GM18868 (cell line): ENCODE measurements around the gene GNAS-AS1.

Source experiments
- ATAC-seq: cut with Tn5 transposase; IDR thresholded peaks from one replicate; pipeline ENCODE4 v1.9.1; 2021; ENCODE audit warnings: mild to moderate bottlenecking, moderate library complexity; ENCODE audit not compliant: unreplicated experiment

The GNAS-AS1 gene

DNA sequence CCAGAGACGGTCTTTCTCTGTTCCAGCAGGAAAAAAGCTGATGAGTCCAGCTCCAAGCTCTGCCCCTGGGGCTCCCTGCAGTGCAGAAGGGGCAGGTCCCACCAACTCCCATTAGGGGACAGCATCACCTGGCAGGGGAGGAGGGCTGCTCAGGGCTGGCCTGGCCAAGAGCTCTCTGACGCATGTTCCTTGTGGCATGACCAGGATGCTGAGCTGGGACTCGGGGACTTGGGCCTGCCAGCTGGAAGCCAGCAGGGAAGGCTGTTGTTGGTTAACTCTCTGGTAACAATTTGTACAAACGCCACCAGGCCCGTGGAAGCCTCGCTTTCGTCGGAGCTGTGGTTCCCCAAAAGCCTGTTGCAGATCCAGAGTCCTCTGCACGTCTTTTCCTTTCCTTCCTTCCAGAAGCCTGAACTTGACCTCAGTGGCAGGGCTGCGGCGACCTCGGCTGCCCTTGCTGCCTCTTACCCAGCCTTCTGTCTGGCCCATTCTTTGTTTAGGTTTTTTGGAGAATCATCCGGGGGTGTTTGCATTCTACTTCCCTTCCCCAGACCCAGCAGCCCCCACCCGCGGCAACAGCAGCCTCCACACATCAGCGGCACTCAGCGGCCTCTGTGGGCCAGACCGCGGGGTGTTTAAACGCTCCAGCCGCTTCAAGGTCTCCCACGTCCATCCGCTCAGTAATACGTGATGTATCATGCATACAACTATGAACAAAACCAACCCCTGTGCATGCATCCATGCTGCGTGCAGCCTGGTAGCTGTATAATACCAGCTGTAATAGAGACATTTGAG lies 63.3 kb downstream of the GNAS-AS1 start:
- ATAC-seq = no peak

DNA sequence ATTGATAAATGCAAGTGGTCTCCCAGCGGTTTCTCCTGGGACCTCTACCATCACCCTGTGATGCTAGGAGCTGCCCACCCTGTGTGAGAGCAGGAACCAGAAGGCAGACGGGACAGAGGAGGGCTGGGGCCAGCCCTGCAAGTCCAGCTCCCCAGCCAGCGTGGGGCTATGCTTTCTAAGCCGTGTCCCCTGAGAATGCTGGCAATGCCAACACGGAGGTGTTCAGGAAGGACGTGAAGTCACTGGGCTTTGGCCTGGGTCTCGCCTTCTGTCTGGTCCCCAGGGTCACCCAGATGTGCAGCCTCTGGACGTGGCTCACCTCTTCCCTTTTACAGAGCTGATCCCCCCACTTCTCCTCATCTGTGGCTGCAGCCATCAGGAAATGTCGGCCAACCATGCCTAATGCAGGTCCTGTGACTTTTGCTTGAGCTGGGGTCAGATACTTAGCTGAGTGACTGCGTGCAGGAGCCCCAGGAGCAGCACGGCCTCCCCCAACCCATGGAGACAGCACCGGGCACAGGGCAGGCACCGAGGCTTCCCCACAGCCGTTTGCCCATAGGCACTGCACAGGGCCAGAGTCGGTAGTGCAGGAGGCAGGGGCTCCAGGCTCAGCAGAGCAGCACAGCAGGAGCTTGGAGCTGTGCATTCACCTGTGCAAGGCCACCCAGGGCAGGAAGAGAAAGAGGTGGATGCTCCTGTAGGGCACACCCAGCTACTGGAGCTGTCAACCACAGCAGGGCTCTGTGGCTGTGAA lies 66.2 kb downstream of the GNAS-AS1 start:
- no peak for ATAC-seq

DNA sequence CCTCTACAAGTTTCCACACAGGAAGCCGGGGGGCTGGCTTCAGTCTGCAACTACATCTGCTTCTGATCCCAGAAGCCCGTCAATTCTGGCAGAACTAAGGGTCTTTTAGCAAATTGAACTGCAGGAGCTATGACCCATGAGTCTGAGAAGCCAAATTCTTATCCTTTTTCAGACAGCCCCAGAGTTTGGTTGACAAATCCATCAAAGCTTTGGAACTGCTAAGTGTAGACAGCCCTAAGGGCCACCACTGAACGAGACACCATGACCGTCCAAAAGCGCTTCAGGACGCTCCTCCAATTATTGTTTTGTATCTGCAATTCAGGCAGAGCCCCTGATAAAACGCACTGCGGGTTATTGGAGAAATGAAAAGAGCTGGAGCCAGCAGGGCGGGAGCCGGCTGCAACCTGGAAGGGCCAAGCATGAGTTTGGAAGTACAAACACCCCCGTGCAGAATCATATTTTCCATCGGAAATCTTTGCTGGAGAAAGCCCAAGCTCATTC lies 67.1 kb downstream of the GNAS-AS1 start:
- ATAC-seq = no peak

DNA sequence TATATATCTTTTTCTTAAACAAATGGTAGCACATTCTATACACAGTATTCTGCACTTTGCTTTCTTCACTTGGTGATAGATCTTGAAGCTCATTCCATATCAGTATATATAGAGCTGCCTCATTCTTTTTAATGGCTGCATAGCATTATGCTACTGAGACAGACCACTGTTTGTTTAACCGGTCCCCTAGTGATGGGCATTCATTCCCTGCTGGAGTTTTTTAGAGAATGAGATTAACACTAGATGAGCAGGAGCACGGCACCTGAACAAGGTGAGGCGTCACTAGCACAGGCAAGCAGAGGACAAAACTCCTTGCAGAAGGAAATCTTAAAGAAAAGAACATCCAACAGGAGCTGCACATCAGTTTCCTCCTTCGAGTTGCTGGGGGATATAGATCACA lies 69.6 kb downstream of the GNAS-AS1 start:
- ATAC-seq = no peak

DNA sequence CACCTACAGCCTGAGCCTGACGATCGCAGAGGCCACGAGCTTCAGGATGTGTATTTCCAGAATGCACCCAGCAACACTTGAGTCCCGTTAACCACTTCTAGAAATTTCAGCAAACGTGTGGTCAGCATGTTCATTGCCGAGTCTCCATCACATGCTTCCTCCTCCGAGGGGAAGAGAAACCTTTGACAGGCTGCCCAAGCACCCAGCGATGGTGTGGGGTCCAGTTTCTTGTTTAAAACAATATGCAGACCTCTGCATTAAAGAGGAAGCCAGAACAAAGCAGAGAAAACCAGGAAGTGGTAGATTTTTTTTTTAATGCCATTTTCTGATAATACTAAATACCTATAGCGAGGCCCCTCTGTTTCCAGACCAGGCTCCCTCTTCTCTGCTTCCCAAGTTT lies 71.9 kb downstream of the GNAS-AS1 start:
- no peak for ATAC-seq

DNA sequence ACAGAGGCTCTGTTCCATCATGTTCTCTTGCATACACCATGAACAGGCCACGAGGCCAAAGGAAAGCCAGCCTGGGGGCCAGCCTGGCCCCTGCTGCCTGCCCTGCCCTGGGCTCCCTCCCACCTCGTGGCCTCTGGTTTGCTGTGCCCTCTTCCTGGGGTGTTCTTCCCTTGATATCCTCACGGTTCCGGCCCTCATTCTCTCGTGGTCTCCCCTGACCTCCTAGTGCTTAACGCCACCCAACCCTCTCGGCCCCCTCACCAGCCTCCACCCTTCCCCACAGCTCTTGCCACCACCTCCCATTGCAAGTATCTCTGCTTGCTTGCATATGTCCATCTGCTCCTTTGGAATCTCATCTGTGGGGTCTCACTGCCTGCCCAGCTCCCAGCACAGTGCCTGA lies 73.0 kb downstream of the GNAS-AS1 start:
- ATAC-seq = no peak

DNA sequence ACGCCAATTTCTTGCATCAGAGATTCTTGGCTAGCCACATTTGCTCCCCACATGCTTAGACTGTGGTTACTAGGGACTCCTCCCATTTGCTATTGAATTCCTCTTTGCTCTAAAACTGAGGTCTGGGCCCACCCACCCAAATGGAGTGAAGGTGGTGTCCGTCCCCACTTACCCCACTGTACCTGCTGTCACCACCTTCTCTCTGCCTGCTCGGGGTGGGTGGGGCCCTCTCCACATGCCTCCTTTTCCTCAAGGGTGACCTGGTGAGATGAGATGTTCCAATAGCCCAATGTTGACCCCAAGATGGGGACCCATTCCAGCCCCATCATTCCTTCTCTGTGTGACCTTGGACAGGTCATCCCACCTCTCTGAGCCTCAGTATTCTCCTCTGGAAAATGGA lies 74.6 kb downstream of the GNAS-AS1 start:
- ATAC-seq = no peak

DNA sequence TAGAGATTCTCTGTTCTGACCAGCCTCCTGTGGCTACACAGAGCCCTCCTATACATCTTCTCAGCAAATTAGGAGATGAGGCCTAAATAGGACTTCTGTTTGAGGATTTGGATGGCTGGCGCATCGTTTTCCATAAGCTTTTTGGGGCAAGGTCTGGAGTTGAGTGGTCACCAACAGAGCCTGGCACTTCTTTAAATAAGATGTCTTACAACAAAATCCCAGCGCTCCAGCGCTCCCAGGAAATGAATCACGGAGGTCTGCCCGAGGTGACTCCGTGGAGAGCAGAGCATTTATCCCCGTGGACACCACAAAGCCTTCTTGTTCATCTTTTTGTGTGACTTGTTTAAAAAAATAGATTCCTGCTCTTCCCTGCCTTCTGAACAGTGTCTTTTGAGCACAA lies 75.3 kb downstream of the GNAS-AS1 start:
- no peak for ATAC-seq

DNA sequence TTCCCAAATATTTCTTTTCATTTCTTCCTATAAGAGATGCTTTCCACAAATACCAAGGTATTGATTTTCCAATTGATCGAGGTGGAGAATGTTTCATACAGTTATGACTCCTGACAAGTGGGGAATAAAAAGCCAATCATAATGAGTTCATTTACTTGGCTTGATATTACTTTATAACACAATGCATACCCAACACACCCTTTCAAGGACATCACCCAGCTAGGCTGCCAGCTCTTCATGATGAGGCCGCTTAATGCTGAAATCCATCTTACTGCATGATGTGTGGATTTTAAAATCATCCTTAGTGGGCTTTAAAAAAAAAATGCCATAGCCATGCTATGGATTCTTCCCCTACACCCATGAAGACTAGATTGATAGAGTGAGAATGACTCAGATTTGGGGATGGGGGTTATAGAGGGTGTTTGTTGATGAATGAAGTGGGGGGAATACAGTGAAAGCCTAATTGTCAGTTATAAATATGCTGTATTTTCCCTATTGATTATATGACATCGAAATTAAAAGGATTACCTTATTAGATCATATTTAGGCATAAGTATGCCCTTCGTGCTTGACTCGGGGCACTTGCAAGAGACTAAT lies 75.9 kb downstream of the GNAS-AS1 start:
- no peak for ATAC-seq

DNA sequence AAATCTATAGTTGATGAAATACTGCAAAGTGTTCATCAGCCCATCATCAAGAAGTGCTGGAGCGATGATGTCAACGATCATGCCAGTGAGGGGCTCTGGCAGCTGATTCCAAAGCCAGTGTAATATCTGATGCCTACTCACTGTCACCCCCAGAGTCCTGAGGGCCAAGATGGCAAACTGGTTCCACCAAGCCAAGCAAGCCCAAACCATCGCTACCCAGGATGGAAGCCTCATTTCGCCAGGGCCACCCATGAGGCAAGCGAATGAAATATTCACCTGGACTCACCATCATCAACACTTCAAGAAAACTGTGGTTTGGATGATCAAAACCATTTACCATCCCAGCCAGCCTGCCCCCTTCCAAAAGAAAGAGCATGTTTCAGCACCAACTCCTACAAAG lies 76.5 kb downstream of the GNAS-AS1 start:
- no peak for ATAC-seq

DNA sequence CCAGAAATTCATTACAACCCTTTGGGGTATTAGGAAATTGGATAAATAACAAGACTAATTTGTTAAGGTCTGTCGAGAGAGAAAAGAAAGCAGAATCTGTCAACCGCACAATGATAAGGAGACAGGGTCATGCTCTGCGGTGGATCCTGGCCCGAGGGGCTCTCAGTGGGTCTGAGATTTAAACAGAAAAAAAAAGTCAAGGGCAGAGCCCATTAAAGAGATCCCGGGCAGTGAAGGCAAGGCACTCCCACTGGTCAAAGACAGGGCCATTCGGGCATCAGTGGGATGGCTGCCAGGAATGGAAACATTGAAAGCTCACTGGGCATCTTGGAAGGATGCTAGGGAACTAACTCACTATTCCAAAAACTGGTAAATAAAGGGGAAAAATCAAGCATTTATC lies 77.9 kb downstream of the GNAS-AS1 start:
- no peak for ATAC-seq
